Measurements from ENCODE around the gene MAPK14.

DNA sequence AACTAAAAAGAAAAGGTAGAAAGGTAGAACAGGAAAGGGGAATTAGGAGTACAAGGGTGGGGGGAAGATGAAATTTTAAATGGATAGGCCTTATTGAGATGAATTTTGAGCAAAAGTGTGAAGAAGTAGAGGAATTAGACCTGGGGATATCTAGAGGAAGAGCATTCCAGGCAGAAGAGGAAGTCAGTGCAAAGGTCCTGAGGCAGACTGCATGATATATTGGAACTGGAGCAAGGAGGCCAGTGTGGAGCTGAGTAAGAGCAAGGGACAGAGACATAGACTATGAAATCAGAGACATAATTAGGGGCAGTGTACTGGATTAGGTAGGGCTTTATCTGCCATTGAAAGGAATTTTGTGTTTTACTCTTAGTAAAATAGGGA is 40.4 kb downstream of the MAPK14 start:
- TF ChIP-seq, protein P1, sequence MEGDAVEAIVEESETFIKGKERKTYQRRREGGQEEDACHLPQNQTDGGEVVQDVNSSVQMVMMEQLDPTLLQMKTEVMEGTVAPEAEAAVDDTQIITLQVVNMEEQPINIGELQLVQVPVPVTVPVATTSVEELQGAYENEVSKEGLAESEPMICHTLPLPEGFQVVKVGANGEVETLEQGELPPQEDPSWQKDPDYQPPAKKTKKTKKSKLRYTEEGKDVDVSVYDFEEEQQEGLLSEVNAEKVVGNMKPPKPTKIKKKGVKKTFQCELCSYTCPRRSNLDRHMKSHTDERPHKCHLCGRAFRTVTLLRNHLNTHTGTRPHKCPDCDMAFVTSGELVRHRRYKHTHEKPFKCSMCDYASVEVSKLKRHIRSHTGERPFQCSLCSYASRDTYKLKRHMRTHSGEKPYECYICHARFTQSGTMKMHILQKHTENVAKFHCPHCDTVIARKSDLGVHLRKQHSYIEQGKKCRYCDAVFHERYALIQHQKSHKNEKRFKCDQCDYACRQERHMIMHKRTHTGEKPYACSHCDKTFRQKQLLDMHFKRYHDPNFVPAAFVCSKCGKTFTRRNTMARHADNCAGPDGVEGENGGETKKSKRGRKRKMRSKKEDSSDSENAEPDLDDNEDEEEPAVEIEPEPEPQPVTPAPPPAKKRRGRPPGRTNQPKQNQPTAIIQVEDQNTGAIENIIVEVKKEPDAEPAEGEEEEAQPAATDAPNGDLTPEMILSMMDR (IDR thresholded peaks at IDR 0.05; ENCODE audit: extremely low read depth in 1 of 2, insufficient read depth in 1 of 2, low read depth in 1 of 2, low read length in 2 of 2) = no peak
- TF ChIP-seq EZH2 (IDR thresholded peaks at IDR 0.05; ENCODE audit: borderline replicate concordance, low read depth, low read length, severe bottlenecking) (no peak), POLR2A (IDR thresholded peaks at IDR 0.05; ENCODE audit: low read depth, low read length) (no peak), POLR2AphosphoS5 (IDR thresholded peaks at IDR 0.05; ENCODE audit: insufficient read depth, low read depth, low read length) (no peak), MYC (IDR thresholded peaks at IDR 0.05; ENCODE audit: low read depth, low read length) (no peak), JUN (IDR thresholded peaks at IDR 0.05; ENCODE audit: borderline replicate concordance, insufficient read depth, insufficient read length, low read depth) (no peak), GATA2 (IDR thresholded peaks at IDR 0.05; ENCODE audit: insufficient read depth, insufficient read length, low read depth, low read length) (no peak)
- TF ChIP-seq, protein P2, sequence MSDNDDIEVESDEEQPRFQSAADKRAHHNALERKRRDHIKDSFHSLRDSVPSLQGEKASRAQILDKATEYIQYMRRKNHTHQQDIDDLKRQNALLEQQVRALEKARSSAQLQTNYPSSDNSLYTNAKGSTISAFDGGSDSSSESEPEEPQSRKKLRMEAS (IDR thresholded peaks at IDR 0.05; ENCODE audit: insufficient read depth, insufficient read length) = no peak
